ENCODE data around the gene PAX5.

Gene PAX5

DNA sequence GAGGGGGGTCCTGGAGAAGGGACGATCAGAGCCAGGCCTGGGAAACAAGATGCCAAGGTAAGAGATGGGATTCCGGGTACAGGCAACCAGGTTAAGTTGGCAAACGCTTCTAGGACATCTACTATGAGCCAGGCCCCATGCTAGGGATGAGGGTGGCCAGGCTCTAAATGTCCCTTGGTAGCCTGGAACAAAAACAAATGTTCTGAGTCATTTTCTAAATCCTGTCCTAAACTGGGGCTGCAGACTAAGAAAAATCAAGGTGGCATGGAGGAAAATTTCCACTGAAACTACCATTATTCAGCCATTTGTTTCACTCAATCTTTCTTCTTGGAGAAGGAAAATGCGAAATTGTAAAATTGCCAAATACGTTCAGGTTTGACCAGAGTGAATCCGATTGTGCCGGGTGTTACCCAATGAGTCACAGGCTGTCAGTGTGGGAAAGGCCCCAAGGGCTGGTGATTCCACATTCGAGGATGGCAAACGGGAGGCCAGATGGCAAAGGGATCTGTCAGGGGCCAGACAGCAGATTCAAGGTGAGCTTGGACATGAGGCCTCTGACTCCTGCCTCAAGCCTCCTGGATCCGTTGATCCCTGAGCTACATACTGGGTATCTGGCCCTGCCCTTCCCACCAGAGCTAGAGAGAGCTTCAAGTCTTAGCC lies 57.6 kb downstream of the PAX5 start:
- H3K4me3 ChIP-seq (ENCODE audit: low read depth, low read length): no peak overlapping the region
- DNase-seq (ENCODE audit: low read depth): no peak
- TF ChIP-seq, protein P1, sequence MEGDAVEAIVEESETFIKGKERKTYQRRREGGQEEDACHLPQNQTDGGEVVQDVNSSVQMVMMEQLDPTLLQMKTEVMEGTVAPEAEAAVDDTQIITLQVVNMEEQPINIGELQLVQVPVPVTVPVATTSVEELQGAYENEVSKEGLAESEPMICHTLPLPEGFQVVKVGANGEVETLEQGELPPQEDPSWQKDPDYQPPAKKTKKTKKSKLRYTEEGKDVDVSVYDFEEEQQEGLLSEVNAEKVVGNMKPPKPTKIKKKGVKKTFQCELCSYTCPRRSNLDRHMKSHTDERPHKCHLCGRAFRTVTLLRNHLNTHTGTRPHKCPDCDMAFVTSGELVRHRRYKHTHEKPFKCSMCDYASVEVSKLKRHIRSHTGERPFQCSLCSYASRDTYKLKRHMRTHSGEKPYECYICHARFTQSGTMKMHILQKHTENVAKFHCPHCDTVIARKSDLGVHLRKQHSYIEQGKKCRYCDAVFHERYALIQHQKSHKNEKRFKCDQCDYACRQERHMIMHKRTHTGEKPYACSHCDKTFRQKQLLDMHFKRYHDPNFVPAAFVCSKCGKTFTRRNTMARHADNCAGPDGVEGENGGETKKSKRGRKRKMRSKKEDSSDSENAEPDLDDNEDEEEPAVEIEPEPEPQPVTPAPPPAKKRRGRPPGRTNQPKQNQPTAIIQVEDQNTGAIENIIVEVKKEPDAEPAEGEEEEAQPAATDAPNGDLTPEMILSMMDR (IDR thresholded peaks at IDR 0.05; ENCODE audit: insufficient read depth, low read depth, low read length, missing control alignments): no peak

DNA sequence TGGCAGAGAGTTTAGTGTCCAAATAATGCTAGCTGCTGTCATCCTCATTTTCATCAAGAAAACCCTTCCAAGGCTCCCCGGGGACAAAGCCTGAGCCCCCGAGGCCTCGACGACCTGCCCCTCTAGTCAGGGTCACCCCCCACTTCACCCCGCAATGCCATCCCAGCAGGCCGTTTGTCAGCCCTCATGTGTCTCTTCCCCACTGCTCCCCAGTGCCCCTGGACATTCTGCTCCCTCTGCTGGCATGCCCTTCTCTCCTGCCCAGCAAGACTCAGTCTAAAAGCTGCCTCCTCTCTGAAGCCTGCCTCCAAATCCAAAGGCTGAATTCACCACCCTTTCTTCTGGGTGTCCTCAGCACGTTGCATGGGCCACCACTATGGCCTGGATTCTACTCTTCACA lies 59.3 kb downstream of the PAX5 start:
- H3K4me3 ChIP-seq (ENCODE audit: low read depth, low read length): no peak overlapping the region
- TF ChIP-seq, protein P1 (IDR thresholded peaks at IDR 0.05; ENCODE audit: insufficient read depth, low read depth, low read length, missing control alignments): no peak
- DNase-seq (ENCODE audit: low read depth): no peak

DNA sequence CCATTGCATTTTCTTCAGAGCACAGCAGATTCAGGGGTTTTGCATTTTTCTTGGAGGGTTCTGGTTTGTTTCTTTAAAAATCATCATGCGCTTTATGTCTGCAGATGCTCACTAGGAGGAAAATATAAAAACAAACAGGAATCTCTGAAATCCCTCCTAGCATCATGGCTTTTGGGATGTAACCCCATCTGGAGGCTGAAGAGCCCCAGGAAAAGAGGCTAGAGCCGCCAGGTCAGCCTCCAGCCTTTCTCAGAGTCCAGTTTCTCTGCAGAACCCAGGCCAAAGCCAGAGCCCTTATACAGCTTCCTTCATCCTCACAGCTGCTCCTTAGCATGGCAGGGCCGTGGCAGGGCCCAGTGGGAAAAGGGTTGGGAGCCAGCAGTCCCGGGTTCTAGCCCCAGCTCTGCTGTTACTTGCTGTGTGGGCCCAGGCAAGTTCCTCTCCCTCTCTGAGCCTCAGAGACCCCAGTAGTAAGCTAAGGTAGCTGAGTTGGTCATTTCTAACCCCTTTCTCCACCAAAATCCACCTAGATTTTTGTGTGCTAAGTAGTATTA lies 62.1 kb downstream of the PAX5 start:
- DNase-seq (ENCODE audit: low read depth): no peak
- TF ChIP-seq, protein P1 (IDR thresholded peaks at IDR 0.05; ENCODE audit: insufficient read depth, low read depth, low read length, missing control alignments): no peak
- H3K4me3 ChIP-seq (ENCODE audit: low read depth, low read length): no peak overlapping the region

DNA sequence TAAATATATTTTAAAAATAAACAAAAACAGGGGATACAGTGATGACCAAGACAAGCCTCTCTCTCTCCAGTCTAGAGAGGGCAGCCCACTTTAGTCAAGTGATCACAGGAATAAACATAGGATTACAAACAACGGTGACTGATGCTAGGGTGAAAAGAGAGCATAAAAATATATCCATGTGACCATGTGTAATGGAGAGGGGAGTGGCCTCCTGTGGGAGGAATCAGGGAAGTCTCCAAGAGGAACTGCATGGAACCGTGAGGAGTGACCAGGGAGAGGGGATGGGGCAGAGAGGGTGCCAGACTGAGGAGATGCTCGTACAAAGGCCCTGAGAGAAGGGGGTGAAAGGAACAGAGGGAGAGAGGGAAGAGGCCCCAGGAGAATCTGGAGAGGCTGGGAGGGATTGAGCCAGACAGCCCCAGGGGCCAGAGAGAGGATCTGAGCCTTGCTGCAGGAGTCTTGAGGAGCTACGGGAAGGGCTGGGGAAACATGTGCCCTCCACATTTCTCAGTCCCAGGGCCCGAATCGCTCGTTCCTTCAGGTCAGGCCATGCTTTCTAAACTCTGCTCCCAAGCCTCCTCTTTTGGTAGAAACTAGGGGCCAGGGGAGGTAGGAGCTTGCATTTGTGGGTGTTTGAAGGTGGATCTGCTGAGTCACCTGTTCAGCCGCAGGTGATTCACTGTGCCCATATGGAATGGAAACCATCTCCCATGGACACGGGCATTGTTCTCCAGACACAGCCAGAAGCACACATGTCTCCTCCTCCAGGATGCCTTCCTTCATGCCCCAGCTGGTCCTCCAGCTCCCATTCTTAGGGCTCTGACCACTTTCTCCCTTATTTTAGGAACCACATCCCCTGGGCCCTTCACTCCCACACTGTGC lies 63.8 kb downstream of the PAX5 start:
- H3K4me3 ChIP-seq (ENCODE audit: low read depth, low read length): no peak overlapping the region
- TF ChIP-seq, protein P1 (IDR thresholded peaks at IDR 0.05; ENCODE audit: insufficient read depth, low read depth, low read length, missing control alignments): no peak
- no peak for DNase-seq (ENCODE audit: low read depth)

DNA sequence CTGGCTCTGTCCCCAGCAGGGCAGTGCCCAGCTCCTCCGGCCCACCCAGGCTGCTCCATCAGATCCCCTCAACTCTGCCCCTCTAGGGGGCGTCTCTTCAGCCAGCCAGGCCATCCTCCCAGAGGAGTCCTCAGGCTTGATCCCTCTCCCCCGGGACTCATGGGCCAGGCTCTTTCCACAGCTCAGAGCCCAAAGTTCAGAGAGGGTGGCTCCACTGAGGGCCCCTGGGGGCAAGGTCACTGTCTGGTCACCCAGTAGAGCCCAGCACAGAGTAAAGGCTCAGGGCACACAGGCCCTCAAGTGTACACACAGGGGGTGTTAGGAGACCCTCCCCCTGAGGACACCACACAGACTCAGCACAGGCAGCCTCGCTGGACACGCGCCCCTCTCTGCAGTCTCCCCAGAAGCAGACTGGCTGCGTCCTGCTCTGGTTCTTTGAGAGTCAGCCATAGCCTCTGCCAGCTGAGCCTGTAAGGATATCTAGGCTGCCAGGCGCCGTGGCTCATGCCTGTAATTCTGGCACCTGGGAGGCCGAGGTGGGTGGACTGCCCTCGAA lies 64.8 kb downstream of the PAX5 start:
- TF ChIP-seq, protein P1 (IDR thresholded peaks at IDR 0.05; ENCODE audit: insufficient read depth, low read depth, low read length, missing control alignments): no peak
- no peak overlapping the region for H3K4me3 ChIP-seq (ENCODE audit: low read depth, low read length)
- no peak for DNase-seq (ENCODE audit: low read depth)

DNA sequence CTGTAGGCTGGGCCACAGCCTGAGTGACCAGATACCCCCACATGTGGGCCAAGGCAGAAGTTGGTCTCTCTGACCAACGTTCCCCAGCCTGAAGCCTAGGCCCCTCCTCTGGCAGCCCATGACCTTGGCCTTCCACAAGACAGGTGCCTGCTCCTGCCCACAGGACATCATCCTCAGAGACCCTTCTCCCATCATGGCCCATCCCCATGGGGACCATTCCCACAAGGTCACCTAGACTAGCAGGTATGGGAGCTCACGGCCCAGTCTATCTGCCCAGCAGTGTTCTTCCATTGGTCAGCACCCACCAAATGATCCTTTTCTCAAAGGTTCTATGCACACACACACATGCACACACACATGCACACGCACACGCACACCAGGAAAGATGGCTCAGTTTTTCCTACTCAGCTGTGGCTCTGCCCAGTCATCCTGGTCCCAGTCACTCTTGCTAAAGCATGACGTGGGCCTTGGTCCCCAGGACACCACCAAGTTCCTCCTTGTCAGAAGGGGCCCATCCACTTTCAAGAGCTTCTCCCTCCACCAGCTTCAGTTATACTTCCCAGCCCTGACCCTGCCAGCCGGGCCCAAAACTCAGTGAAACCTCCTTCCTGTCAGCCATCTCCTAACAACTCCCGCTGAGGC lies 65.4 kb downstream of the PAX5 start:
- TF ChIP-seq, protein P1 (IDR thresholded peaks at IDR 0.05; ENCODE audit: insufficient read depth, low read depth, low read length, missing control alignments): no peak
- peak; percentile 28 for DNase-seq (ENCODE audit: low read depth)
- H3K4me3 ChIP-seq (ENCODE audit: low read depth, low read length): no peak overlapping the region
